Spleen (tissue), 11 donors: ENCODE data around the gene GPR31. TPM values are rescaled to one million over a fixed set of nuclear protein-coding genes. Genes with fewer than 3 reads are reported as not detected.

Source experiments
- DNase-seq: peaks from one replicate; pipeline ENCODE4 v3.0.0-alpha.2; 2020
- H3K27ac ChIP-seq, 8 donors: fragments of 200-600 bp; sonication (generic) in 7 of 8; 1 replicate in 4 of 8; 2 replicates in 4 of 8; pipeline versions ENCODE4 v1.5.0 to v1.8.0; 2016 to 2021; ENCODE audit warnings: inconsistent platforms in 4 of 8, mild to moderate bottlenecking in 4 of 8, moderate library complexity in 1 of 8
- H3K27me3 ChIP-seq, 7 donors: fragments of 200-600 bp; sonication (generic) in 6 of 7; replicated peaks in 1 of 7; 1 replicate in 4 of 7; 2 replicates in 3 of 7; pipeline versions ENCODE4 v1.5.0 to v1.8.0; 2016 to 2021; ENCODE audit warnings: inconsistent platforms in 3 of 7, mild to moderate bottlenecking in 1 of 7
- H3K36me3 ChIP-seq, 6 donors: fragments of 200-600 bp; sonication (generic) in 5 of 6; 1 replicate in 4 of 6; 2 replicates in 2 of 6; pipeline versions ENCODE4 v1.5.0 to v1.8.0; 2016 to 2021; ENCODE audit warnings: inconsistent platforms in 2 of 6
- H3K4me1 ChIP-seq, 6 donors: fragments of 200-600 bp; sonication (generic) in 5 of 6; 1 replicate in 3 of 6; 2 replicates in 3 of 6; pipeline versions ENCODE4 v1.5.0 to v1.8.0; 2016 to 2021; ENCODE audit warnings: inconsistent platforms in 3 of 6
- H3K4me3 ChIP-seq, 8 donors: fragments of 200-600 bp; sonication (generic) in 7 of 8; 1 replicate in 4 of 8; 2 replicates in 4 of 8; pipeline versions ENCODE4 v1.5.0 to v1.8.0; 2016 to 2021; ENCODE audit warnings: inconsistent platforms in 4 of 8, mild to moderate bottlenecking in 4 of 8, moderate library complexity in 2 of 8
- H3K9me3 ChIP-seq, 8 donors: fragments of 200-600 bp; sonication (generic) in 7 of 8; 1 replicate in 4 of 8; 2 replicates in 4 of 8; pipeline versions ENCODE4 v1.5.0 to v1.8.0; 2016 to 2021; ENCODE audit warnings: inconsistent platforms in 4 of 8
- POLR2A ChIP-seq, 3 donors: fragments of 450-650 bp; IDR thresholded peaks; one replicate each; pipeline ENCODE4 v1.5.1; 2017; ENCODE audit warnings: antibody characterized with exemption in 3 of 3, mild to moderate bottlenecking in 1 of 3
- POLR2AphosphoS5 ChIP-seq, 3 donors: sonication (generic); formaldehyde crosslinking; IDR thresholded peaks; one replicate each; pipeline ENCODE4 v1.5.1; 2017; ENCODE audit warnings: antibody characterized with exemption in 3 of 3
- WGBS, 5 donors: extraction: QIAGEN DNeasy Blood & Tissue Kit in 3 of 5; methylation state at CpG; one replicate each; pipeline versions ENCODE4 v1.1.5 to v1.1.7; 2013 to 2018; 5-methylcytosine and 5-hydroxymethylcytosine counted together
- intact Hi-C: fragments of 100-400 bp; cut with DNase I; formaldehyde crosslinking; loops from one replicate; pipeline ENCODE4 v1.15.0; 2023; ENCODE audit warnings: low total_unique reads
- polyA plus RNA-seq, 3 donors: library from polyadenylated mRNA; stranded (reverse); fragments of 200-250 nt; gene quantifications; one replicate each; pipeline ENCODE4 v1.2.1, GENCODE V29; 2013
- total RNA-seq, 7 donors: library from RNA; depleted of rRNA in 3 of 7; stranded (reverse); fragments of >200 nt in 3 of 7; fragmentation: NEBNext Ultra II Directional in 4 of 7; extraction: Animal tissue kit (Norgen Biotek cat#: 25700) in 4 of 7; gene quantifications; one replicate each; pipeline versions ENCODE4 v1.1.0 to v1.2.1, GENCODE V29; 2016 to 2021
- TF ChIP-seq, protein P1 (sequence below), 11 experiments: fragments of 200-600 bp in 7 of 11; fragments of 450-650 bp in 4 of 11; sonication (generic) in 4 of 11; IDR thresholded peaks in 8 of 11; conservative IDR thresholded peaks in 3 of 11; 1 replicate in 7 of 11; 2 replicates in 4 of 11; pipeline versions ENCODE4 v1.4.0 to v1.8.0; 2016 to 2021; ENCODE audit warnings: antibody characterized with exemption in 11 of 11, inconsistent platforms in 4 of 11, mild to moderate bottlenecking in 1 of 11
- donor health status: healthy with polysubstance abuse.
- donor health status: DM: no; HTN: no; CAD: no; lungs with moderate emphysema.
- donor health status: DM: no; HTN: no; CAD: no.
- donor health status: Bipolar disorder and iron deficiency.
- donor health status: healthy.
- donor health status: DM: no; HTN: no; CAD: no.
- donor health status: DM: yes; HTN: yes; CAD: no.

The GPR31 gene
- total and polyA plus RNA-seq, 10 donors: 0.24 to 1.0 (median 0.94) TPM; not detected in 7

DNA sequence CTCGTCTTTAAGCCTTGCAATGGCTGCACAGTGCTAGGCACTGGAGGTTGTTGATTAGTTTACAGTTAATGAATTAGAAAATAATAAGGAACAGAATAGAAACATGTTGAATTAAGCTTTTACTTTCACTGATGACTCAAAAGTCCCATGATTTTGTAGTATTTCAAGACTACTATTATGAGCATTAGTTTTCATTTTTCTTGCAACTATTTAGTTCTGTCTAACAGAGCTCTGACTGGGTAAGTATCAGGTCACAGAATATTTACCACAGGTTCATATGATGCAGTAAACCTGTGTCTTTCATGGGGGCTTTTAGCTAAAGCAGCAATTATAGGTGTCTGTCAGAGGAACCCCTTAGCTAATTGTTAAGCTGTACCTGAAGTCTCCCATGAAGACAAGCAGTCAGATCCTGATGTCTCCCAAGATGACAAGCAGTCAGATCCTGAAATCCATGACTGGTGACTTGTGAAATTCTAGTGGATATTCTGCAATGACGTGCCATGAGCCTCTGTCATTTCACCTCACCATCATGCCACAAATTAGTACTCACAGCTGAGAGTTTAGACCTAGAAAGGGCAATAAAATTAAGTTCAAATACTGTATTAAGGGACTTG lies 8.2 kb upstream of the GPR31 start:
- H3K27ac ChIP-seq: no peak overlapping the region
- H3K9me3 ChIP-seq: no peaks in the 10 kb centered on the region
- no peaks in the 10 kb centered on the region for H3K36me3 ChIP-seq
- intact Hi-C loops: no loop called here
- no peaks in the 10 kb centered on the region for H3K4me1 ChIP-seq
- TF ChIP-seq POLR2A (IDR thresholded peaks at IDR 0.05) (no peak), POLR2AphosphoS5 (IDR thresholded peaks at IDR 0.05) (no peak)
- TF ChIP-seq, protein P1, sequence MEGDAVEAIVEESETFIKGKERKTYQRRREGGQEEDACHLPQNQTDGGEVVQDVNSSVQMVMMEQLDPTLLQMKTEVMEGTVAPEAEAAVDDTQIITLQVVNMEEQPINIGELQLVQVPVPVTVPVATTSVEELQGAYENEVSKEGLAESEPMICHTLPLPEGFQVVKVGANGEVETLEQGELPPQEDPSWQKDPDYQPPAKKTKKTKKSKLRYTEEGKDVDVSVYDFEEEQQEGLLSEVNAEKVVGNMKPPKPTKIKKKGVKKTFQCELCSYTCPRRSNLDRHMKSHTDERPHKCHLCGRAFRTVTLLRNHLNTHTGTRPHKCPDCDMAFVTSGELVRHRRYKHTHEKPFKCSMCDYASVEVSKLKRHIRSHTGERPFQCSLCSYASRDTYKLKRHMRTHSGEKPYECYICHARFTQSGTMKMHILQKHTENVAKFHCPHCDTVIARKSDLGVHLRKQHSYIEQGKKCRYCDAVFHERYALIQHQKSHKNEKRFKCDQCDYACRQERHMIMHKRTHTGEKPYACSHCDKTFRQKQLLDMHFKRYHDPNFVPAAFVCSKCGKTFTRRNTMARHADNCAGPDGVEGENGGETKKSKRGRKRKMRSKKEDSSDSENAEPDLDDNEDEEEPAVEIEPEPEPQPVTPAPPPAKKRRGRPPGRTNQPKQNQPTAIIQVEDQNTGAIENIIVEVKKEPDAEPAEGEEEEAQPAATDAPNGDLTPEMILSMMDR (IDR thresholded peaks at IDR 0.05 in 8 of 11, conservative IDR thresholded peaks at IDR 0.05 in 3 of 11): no peak
- H3K4me3 ChIP-seq: no peak overlapping the region
- DNase-seq: no peak
- no peaks in the 10 kb centered on the region for H3K27me3 ChIP-seq
- 84 to 94% (median 86%) methylated on average over 2 of the region's 2 CpGs for WGBS, 5 donors

DNA sequence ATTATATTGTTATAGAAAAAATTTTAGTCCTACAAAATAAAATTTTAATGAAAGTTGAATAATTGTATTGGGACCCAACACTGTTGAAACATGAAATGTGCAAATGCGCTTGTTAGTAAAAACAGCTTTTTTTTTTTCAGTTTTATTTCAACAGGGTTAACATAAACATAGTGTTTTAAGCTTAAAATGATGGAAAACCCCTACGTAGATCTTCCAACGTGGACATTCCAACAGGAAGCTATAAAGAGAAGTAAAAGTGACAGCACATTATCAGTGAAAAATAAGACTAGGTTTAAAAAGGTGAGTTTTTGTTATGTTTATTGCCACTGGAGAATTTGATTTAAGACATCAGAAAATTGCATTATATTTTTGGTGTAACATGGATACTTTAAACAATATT lies 6.5 kb upstream of the GPR31 start:
- no peak for DNase-seq
- WGBS, 5 donors: 56 to 67% (median 59%) methylated on average over 3 of the region's 3 CpGs
- intact Hi-C loops: no loop called here
- no peaks in the 10 kb centered on the region for H3K27me3 ChIP-seq
- no peaks in the 10 kb centered on the region for H3K4me1 ChIP-seq
- no peaks in the 10 kb centered on the region for H3K9me3 ChIP-seq
- no peaks in the 10 kb centered on the region for H3K36me3 ChIP-seq
- no peak overlapping the region for H3K27ac ChIP-seq
- H3K4me3 ChIP-seq: no peak overlapping the region
- TF ChIP-seq POLR2AphosphoS5 (IDR thresholded peaks at IDR 0.05) (no peak), POLR2A (IDR thresholded peaks at IDR 0.05) (no peak)
- TF ChIP-seq, protein P1 (IDR thresholded peaks at IDR 0.05 in 8 of 11, conservative IDR thresholded peaks at IDR 0.05 in 3 of 11): no peak

DNA sequence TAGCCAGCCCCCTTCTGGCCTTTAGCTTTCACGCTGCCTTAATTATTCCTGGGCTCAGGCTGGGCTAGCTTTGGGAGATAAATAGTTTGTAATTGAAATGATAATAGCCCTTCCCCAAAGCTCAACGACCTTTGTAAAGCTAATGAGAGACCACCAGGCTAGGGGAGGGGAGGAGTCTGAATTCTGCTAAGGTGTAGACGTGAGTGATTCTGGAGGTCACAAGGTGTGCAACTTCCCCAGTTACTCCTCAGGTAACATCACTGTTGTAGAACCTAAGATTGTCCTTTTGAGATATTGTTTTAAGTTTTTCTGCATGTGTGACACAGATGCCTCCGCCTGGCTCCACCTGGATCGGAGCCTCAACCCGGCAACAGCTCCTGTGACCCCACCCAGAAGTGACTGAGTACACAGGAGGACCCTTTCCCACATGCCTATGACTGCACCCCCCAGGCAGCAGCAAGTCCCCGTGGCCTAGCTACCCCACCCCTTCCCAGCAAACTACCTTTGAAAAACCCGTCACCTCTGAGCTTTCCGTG lies 5.8 kb upstream of the GPR31 start:
- 75 to 87% (median 83%) methylated on average over 9 of the region's 9 CpGs for WGBS, 5 donors
- Histone ChIP-seq H3K9me3 (no peaks in the 10 kb centered on the region), H3K27me3 (no peaks in the 10 kb centered on the region), H3K27ac (no peak overlapping the region), H3K4me1 (no peaks in the 10 kb centered on the region), H3K4me3 (no peak overlapping the region), H3K36me3 (no peaks in the 10 kb centered on the region)
- no peak for TF ChIP-seq POLR2A (IDR thresholded peaks at IDR 0.05)
- TF ChIP-seq, protein P1 (IDR thresholded peaks at IDR 0.05 in 8 of 11, conservative IDR thresholded peaks at IDR 0.05 in 3 of 11): no peak
- intact Hi-C loops: no loop called here
- peak; percentile 63 for DNase-seq

DNA sequence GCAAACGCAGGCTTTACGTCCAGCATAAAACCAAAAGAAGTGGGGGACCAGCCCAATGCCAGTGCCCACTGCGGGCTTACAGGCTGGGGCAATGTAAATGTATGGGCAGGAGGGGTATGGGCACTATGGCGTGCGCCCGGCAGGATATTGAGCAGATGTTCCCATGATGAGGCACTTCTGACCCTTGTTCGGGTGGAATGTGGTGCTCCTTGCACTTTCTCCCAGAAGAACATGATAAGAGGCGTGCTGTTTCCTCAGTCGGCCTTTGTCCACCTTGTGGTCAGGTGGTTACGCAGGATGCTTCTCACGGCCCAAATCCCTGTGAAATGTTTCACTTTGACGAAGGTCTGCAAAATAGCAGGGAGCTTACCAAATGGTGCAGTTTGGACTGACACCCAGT lies 4.8 kb upstream of the GPR31 start:
- no peaks in the 10 kb centered on the region for H3K9me3 ChIP-seq
- no peaks in the 10 kb centered on the region for H3K27me3 ChIP-seq
- H3K4me1 ChIP-seq: peaks cover 0 to 5% (median 2%) of the 10 kb centered on the region in 6 donors
- intact Hi-C loops: no loop called here
- no peak overlapping the region for H3K4me3 ChIP-seq
- H3K36me3 ChIP-seq: no peaks in the 10 kb centered on the region
- H3K27ac ChIP-seq: no peak overlapping the region
- no peak for DNase-seq
- no peak for TF ChIP-seq POLR2A (IDR thresholded peaks at IDR 0.05)
- no peak for TF ChIP-seq POLR2AphosphoS5 (IDR thresholded peaks at IDR 0.05)
- TF ChIP-seq, protein P1 (IDR thresholded peaks at IDR 0.05 in 8 of 11, conservative IDR thresholded peaks at IDR 0.05 in 3 of 11): no peak
- WGBS, 5 donors: 87 to 93% (median 89%) methylated on average over 12 of the region's 12 CpGs
